HCT116 (cell line): Measurements from ENCODE around the gene HCRTR1. TPM values are rescaled to one million over a fixed set of nuclear protein-coding genes. Genes with fewer than 3 reads are reported as not detected.

Experiments used
- ATAC-seq: fragments of 200-7000 bp; cut with Tn5 transposase; 2 replicates; pipeline ENCODE4 v1.9.1; 2020; ENCODE audit warnings: mild to moderate bottlenecking, moderate library complexity
- BruUV-seq: library from RNA; stranded (reverse); fragments of 400-500 nt; replicated peaks from 2 replicates; lab custom pipeline; 2021; lab: Mats Ljungman, UMichigan
- CTCF ChIA-PET: fragments of 300-600 bp; sonication (Branson Sonifier 250); formaldehyde crosslinking; loops from one replicate; lab custom pipeline; 2021; ENCODE audit warnings: antibody characterized with exemption; lab: Charles Lee
- POLR2A ChIA-PET: fragments of 300-600, 350-600 bp; sonication (Branson Sonifier 250); formaldehyde crosslinking; loops from one replicate; lab custom pipeline; 2021; ENCODE audit warnings: antibody characterized with exemption; lab: Charles Lee
- RAD21 ChIA-PET, 2 experiments: fragments of 300-600 bp; sonication (Branson Sonifier 250); formaldehyde crosslinking; loops; one replicate each; lab custom pipeline; 2023; ENCODE audit warnings: low total read pairs in 2 of 2; ENCODE audit not compliant: uncharacterized antibody in 2 of 2, unreplicated experiment in 2 of 2, low non-redundant PET in 1 of 2; lab: Charles Lee
- DNase-seq: peaks from one replicate; pipeline ENCODE4 v3.0.0-alpha.2; 2010; ENCODE audit warnings: low read depth, low spot score
- H2AFZ ChIP-seq: fragments of 200-600 bp; shearing (Covaris generic), sonication (generic); 2 replicates; pipeline ENCODE4 v1.6.1; 2017; ENCODE audit warnings: low read depth, mixed run types, mixed read lengths, antibody characterized with exemption, low read length; ENCODE audit not compliant: poor library complexity, severe bottlenecking
- H3K27ac ChIP-seq: 2 replicates; pipeline ENCODE4 v1.5.1; 2012; ENCODE audit warnings: low read depth, low read length
- H3K27me3 ChIP-seq: fragments of 200-600 bp; sonication (generic); 2 replicates; pipeline ENCODE4 v1.6.1; 2016; ENCODE audit warnings: mixed run types, low read length, mixed read lengths; ENCODE audit not compliant: insufficient read depth
- H3K36me3 ChIP-seq, 2 experiments: fragments of 200-500 bp in 1 of 2; fragments of 200-600 bp in 1 of 2; sonication (Bioruptor generic) in 1 of 2; sonication (generic) in 1 of 2; 2 replicates each; pipeline versions ENCODE4 v1.5.1 to v1.6.1; 2014 to 2016; ENCODE audit warnings: low read length in 2 of 2, inconsistent platforms in 1 of 2, mixed read lengths in 1 of 2, mixed run types in 1 of 2; ENCODE audit not compliant: insufficient read depth in 2 of 2, control insufficient read depth in 1 of 2
- H3K4me1 ChIP-seq, 2 experiments: fragments of 200-600 bp in 1 of 2; sonication (generic) in 1 of 2; 2 replicates each; pipeline versions ENCODE4 v1.5.1 to v1.6.1; 2012 to 2017; ENCODE audit warnings: low read length in 2 of 2, inconsistent platforms in 1 of 2, mild to moderate bottlenecking in 1 of 2, mixed read lengths in 1 of 2, mixed run types in 1 of 2, moderate library complexity in 1 of 2; ENCODE audit not compliant: insufficient read depth in 2 of 2, control insufficient read depth in 1 of 2
- H3K4me2 ChIP-seq: fragments of 200-600 bp; sonication (generic); 2 replicates; pipeline ENCODE4 v1.6.1; 2017; ENCODE audit warnings: mixed run types, low read length, mixed read lengths
- H3K4me3 ChIP-seq, 2 experiments: fragments of 200-600 bp in 1 of 2; sonication (generic) in 1 of 2; replicated peaks in 1 of 2; 2 replicates each; pipeline ENCODE4 v1.5.1; 2011 to 2016; ENCODE audit warnings: low read length in 2 of 2, control low read depth in 1 of 2, low read depth in 1 of 2, mild to moderate bottlenecking in 1 of 2, mixed read lengths in 1 of 2, mixed run types in 1 of 2
- H3K79me2 ChIP-seq: fragments of 200-600 bp; sonication (generic); 2 replicates; pipeline ENCODE4 v1.6.1; 2017; ENCODE audit warnings: mild to moderate bottlenecking, mixed run types, low read length, moderate library complexity, mixed read lengths; ENCODE audit not compliant: insufficient read depth
- H3K9ac ChIP-seq: fragments of 200-600 bp; sonication (generic); 2 replicates; pipeline ENCODE4 v1.6.1; 2016; ENCODE audit warnings: low read length, mixed read lengths
- H3K9me2 ChIP-seq: fragments of 200-600 bp; sonication (generic), shearing (Covaris generic); 2 replicates; pipeline ENCODE4 v1.6.1; 2017; ENCODE audit warnings: mixed run types, mild to moderate bottlenecking, moderate library complexity; ENCODE audit not compliant: insufficient read depth
- H3K9me3 ChIP-seq, 2 experiments: fragments of 200-500 bp in 1 of 2; fragments of 200-600 bp in 1 of 2; sonication (Bioruptor generic) in 1 of 2; sonication (generic) in 1 of 2; 2 replicates each; pipeline ENCODE4 v1.6.1; 2014 to 2017; ENCODE audit warnings: low read length in 2 of 2, mixed read lengths in 2 of 2, inconsistent platforms in 1 of 2, low read depth in 1 of 2, mild to moderate bottlenecking in 1 of 2, mixed run types in 1 of 2, moderate library complexity in 1 of 2; ENCODE audit not compliant: control insufficient read depth in 1 of 2, insufficient read depth in 1 of 2
- H4K20me1 ChIP-seq: fragments of 200-600 bp; sonication (generic), shearing (Covaris generic); 2 replicates; pipeline ENCODE4 v1.6.1; 2017; ENCODE audit warnings: mixed run types, mild to moderate bottlenecking, moderate library complexity; ENCODE audit not compliant: insufficient read depth
- ATF3 ChIP-seq: IDR thresholded peaks from 2 replicates; pipeline ENCODE4 v1.6.1; 2012
- CBX3 ChIP-seq: IDR thresholded peaks from 2 replicates; pipeline ENCODE4 v1.6.1; 2012; ENCODE audit warnings: low read depth
- CEBPB ChIP-seq: IDR thresholded peaks from 2 replicates; pipeline ENCODE4 v1.6.1; 2012; ENCODE audit warnings: low read depth
- CTCF ChIP-seq, 3 experiments: fragments of 200-600 bp in 1 of 3; sonication (generic) in 1 of 3; IDR thresholded peaks in 2 of 3; conservative IDR thresholded peaks in 1 of 3; 2 replicates each; pipeline ENCODE4 v1.5.1; 2012 to 2017; ENCODE audit warnings: low read depth in 2 of 3, low read length in 2 of 3, antibody characterized with exemption in 1 of 3, borderline replicate concordance in 1 of 3, control low read depth in 1 of 3, mild to moderate bottlenecking in 1 of 3, mixed read lengths in 1 of 3, mixed run types in 1 of 3, moderate library complexity in 1 of 3; ENCODE audit not compliant: insufficient read depth in 1 of 3
- EGR1 ChIP-seq: IDR thresholded peaks from 2 replicates; pipeline ENCODE4 v1.6.1; 2012; ENCODE audit warnings: low read depth
- ELF1 ChIP-seq: IDR thresholded peaks from 2 replicates; pipeline ENCODE4 v1.6.1; 2012; ENCODE audit warnings: low read depth, borderline replicate concordance
- EZH2 ChIP-seq: fragments of 200-600 bp; sonication (generic); IDR thresholded peaks from 2 replicates; pipeline ENCODE4 v1.6.1; 2017; ENCODE audit warnings: antibody characterized with exemption, mixed run types
- EZH2phosphoT487 ChIP-seq: fragments of 200-600 bp; IDR thresholded peaks from 2 replicates; pipeline ENCODE4 v1.6.1; 2018; ENCODE audit warnings: antibody characterized with exemption, borderline replicate concordance
- JUND ChIP-seq: IDR thresholded peaks from 2 replicates; pipeline ENCODE4 v1.6.1; 2012
- MAX ChIP-seq: IDR thresholded peaks from 2 replicates; pipeline ENCODE4 v1.6.1; 2012
- POLR2A ChIP-seq: IDR thresholded peaks from 2 replicates; pipeline ENCODE4 v1.7.0; 2011; ENCODE audit warnings: borderline replicate concordance; ENCODE audit not compliant: insufficient read depth, insufficient read length; ENCODE audit errors: extremely low read depth
- POLR2AphosphoS5 ChIP-seq: IDR thresholded peaks from 2 replicates; pipeline ENCODE4 v1.6.1; 2011; ENCODE audit warnings: mild to moderate bottlenecking, low read depth, low read length, moderate library complexity
- RAD21 ChIP-seq: IDR thresholded peaks from 2 replicates; pipeline ENCODE4 v1.6.1; 2012; ENCODE audit warnings: low read depth, mild to moderate bottlenecking
- REST ChIP-seq: IDR thresholded peaks from 2 replicates; pipeline ENCODE4 v1.6.1; 2012; ENCODE audit warnings: low read depth
- SIN3A ChIP-seq: IDR thresholded peaks from 2 replicates; pipeline ENCODE4 v1.6.1; 2012; ENCODE audit warnings: low read depth
- SRF ChIP-seq: IDR thresholded peaks from 2 replicates; pipeline ENCODE4 v1.6.1; 2012; ENCODE audit warnings: low read depth
- YY1 ChIP-seq: IDR thresholded peaks from 2 replicates; pipeline ENCODE4 v1.6.1; 2011; ENCODE audit warnings: low read length, low read depth, moderate library complexity, mild to moderate bottlenecking; ENCODE audit not compliant: insufficient replicate concordance; ENCODE audit errors: extremely low read depth
- ZFX ChIP-seq: fragments of 450-650 bp; IDR thresholded peaks from 2 replicates; pipeline ENCODE4 v1.6.1; 2017
- ZNF274 ChIP-seq: fragments of 200-500 bp; sonication (Bioruptor generic); IDR thresholded peaks from 2 replicates; pipeline ENCODE4 v1.6.1; 2014; ENCODE audit warnings: mild to moderate bottlenecking, low read depth, low read length, inconsistent platforms
- intact Hi-C: fragments of 100-400 bp; cut with micrococcal nuclease; formaldehyde crosslinking; loops from 2 replicates; pipeline ENCODE4 v1.10.0; 2022
- total RNA-seq: library from RNA; stranded (reverse); gene quantifications from one replicate; pipeline ENCODE4 v1.2.1, GENCODE V29; 2021; ENCODE audit not compliant: unreplicated experiment

The HCRTR1 gene
- total RNA-seq, 1 experiment from 2014 or later: not detected

GRCh38 chr1:31673433-31673832 is 55.9 kb downstream of the HCRTR1 start:
- intact Hi-C loops: no loop called here
- Histone ChIP-seq H4K20me1 (no peaks in the 10 kb centered on the region), H3K79me2 (no peaks in the 10 kb centered on the region), H3K36me3 (no peaks in the 10 kb centered on the region), H3K9me2 (no peaks in the 10 kb centered on the region), H3K4me2 (no peak overlapping the region), H3K9ac (no peak overlapping the region), H3K4me1 (peaks cover 14 to 17% of the 10 kb centered on the region in 2 experiments), H3K27me3 (no peaks in the 10 kb centered on the region), H2AFZ (no peak overlapping the region), H3K27ac (no peak overlapping the region), H3K4me3 (no peak overlapping the region), H3K9me3 (no peaks in the 10 kb centered on the region)
- ChIA-PET POLR2A (no interaction called here), CTCF (no interaction called here), RAD21 (no interaction called here)
- DNase-seq: no peak
- TF ChIP-seq CTCF (IDR thresholded peaks at IDR 0.05 in 2 of 3, conservative IDR thresholded peaks at IDR 0.05 in 1 of 3; ENCODE audit: borderline replicate concordance in 1 of 3, insufficient read depth in 1 of 3, low read depth in 2 of 3, low read length in 2 of 3): no peak
- TF ChIP-seq EGR1: no peak
- TF ChIP-seq JUND: no peak
- TF ChIP-seq YY1: no peak
- no peak for TF ChIP-seq ZFX
- no peak for TF ChIP-seq MAX
- TF ChIP-seq ELF1: no peak
- TF ChIP-seq CEBPB: no peak
- no peak for TF ChIP-seq POLR2A
- no peak for TF ChIP-seq ATF3
- TF ChIP-seq EZH2: no peak
- TF ChIP-seq SIN3A: no peak
- no peak for TF ChIP-seq POLR2AphosphoS5
- TF ChIP-seq ZNF274: no peak
- no peak for TF ChIP-seq CBX3
- TF ChIP-seq EZH2phosphoT487: no peak
- TF ChIP-seq REST: no peak
- no peak for TF ChIP-seq RAD21
- no peak for TF ChIP-seq SRF
- no peak for ATAC-seq
- BruUV-seq: no TSS peak
